Peyer's patch (tissue), 4 donors: ENCODE measurements around the gene SCLT1. TPM values are rescaled to one million over a fixed set of nuclear protein-coding genes. Genes with fewer than 3 reads are reported as not detected.

ENCODE experiments used
- DNase-seq, 3 donors: peaks; one replicate each; pipeline ENCODE4 v3.0.0-alpha.2; 2017 to 2019
- H3K27ac ChIP-seq, 4 donors: fragments of 200-600 bp; sonication (generic); one replicate each; pipeline ENCODE4 v1.5.1; 2016 to 2019
- H3K27me3 ChIP-seq, 2 donors: fragments of 200-600 bp; sonication (generic); one replicate each; pipeline ENCODE4 v1.5.1; 2019
- H3K36me3 ChIP-seq, 3 donors: fragments of 200-600 bp; sonication (generic); one replicate each; pipeline ENCODE4 v1.5.1; 2016 to 2019
- H3K4me1 ChIP-seq, 4 donors: fragments of 200-600 bp; sonication (generic); one replicate each; pipeline ENCODE4 v1.5.1; 2016 to 2019
- H3K4me3 ChIP-seq, 4 donors: fragments of 200-600 bp; sonication (generic); 1 replicate in 3 of 4; 2 replicates in 1 of 4; pipeline ENCODE4 v1.5.1; 2016 to 2019; ENCODE audit warnings: mild to moderate bottlenecking in 1 of 4
- H3K9me3 ChIP-seq, 4 donors: fragments of 200-600 bp; sonication (generic); one replicate each; pipeline ENCODE4 v1.5.1; 2016 to 2019; ENCODE audit warnings: mild to moderate bottlenecking in 1 of 4
- POLR2A ChIP-seq, 2 donors: fragments of 450-650 bp; IDR thresholded peaks; one replicate each; pipeline ENCODE4 v1.5.1; 2017; ENCODE audit warnings: antibody characterized with exemption in 2 of 2, mild to moderate bottlenecking in 2 of 2, moderate library complexity in 2 of 2
- small RNA-seq, 2 donors: library from RNA; depleted of rRNA; stranded (forward); fragments of <200 nt; gene quantifications; one replicate each; pipeline ENCODE3, GENCODE V24; 2016
- total RNA-seq, 4 donors: library from RNA; depleted of rRNA; stranded (reverse); fragments of >200 nt; gene quantifications; one replicate each; pipeline ENCODE4 v1.1.0, GENCODE V29; 2016
- TF ChIP-seq, protein P1 (sequence below), 6 experiments: fragments of 450-650 bp in 4 of 6; fragments of 200-600 bp in 2 of 6; sonication (generic) in 1 of 6; IDR thresholded peaks; one replicate each; pipeline ENCODE4 v1.5.1; 2017 to 2019; ENCODE audit warnings: antibody characterized with exemption in 6 of 6, mild to moderate bottlenecking in 3 of 6, moderate library complexity in 1 of 6

The SCLT1 gene
- total RNA-seq, 4 donors from 2014 or later: 13.0 to 34.7 (median 18.0) TPM

- Histone ChIP-seq H3K4me1 (peaks cover 0 to 7% (median 0%) of the 10 kb centered on the region in 4 donors), H3K9me3 (no peaks in the 10 kb centered on the region)
- DNase-seq: no peak
Observed at GRCh38 chr4:128841402-128841801, 251.9 kb downstream of the SCLT1 start.

GRCh38 chr4:128840711-128841318 lies 252.5 kb downstream of the SCLT1 start:
- Histone ChIP-seq H3K4me1 (peaks cover 0 to 9% (median 0%) of the 10 kb centered on the region in 4 donors), H3K36me3 (peaks cover 0 to 17% (median 0%) of the 10 kb centered on the region in 3 donors)
- no peak for DNase-seq

More at GRCh38 chr4:128841402-128841801, 251.9 kb downstream of the SCLT1 start:
- Histone ChIP-seq H3K4me3 (no peak overlapping the region), H3K36me3 (peaks cover 0 to 23% (median 0%) of the 10 kb centered on the region in 3 donors), H3K27ac (no peak overlapping the region), H3K27me3 (no peaks in the 10 kb centered on the region)
- TF ChIP-seq, protein P1, sequence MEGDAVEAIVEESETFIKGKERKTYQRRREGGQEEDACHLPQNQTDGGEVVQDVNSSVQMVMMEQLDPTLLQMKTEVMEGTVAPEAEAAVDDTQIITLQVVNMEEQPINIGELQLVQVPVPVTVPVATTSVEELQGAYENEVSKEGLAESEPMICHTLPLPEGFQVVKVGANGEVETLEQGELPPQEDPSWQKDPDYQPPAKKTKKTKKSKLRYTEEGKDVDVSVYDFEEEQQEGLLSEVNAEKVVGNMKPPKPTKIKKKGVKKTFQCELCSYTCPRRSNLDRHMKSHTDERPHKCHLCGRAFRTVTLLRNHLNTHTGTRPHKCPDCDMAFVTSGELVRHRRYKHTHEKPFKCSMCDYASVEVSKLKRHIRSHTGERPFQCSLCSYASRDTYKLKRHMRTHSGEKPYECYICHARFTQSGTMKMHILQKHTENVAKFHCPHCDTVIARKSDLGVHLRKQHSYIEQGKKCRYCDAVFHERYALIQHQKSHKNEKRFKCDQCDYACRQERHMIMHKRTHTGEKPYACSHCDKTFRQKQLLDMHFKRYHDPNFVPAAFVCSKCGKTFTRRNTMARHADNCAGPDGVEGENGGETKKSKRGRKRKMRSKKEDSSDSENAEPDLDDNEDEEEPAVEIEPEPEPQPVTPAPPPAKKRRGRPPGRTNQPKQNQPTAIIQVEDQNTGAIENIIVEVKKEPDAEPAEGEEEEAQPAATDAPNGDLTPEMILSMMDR (IDR thresholded peaks at IDR 0.05): no peak
- TF ChIP-seq POLR2A (IDR thresholded peaks at IDR 0.05): no peak

GRCh38 chr4:128837679-128838078 lies 255.7 kb downstream of the SCLT1 start:
- DNase-seq: no peak
- H3K4me1 ChIP-seq: peaks cover 0 to 19% (median 0%) of the 10 kb centered on the region in 4 donors
- TF ChIP-seq, protein P1 (IDR thresholded peaks at IDR 0.05): no peak
- no peak for TF ChIP-seq POLR2A (IDR thresholded peaks at IDR 0.05)

More at GRCh38 chr4:128840711-128841318, 252.5 kb downstream of the SCLT1 start:
- no peaks in the 10 kb centered on the region for H3K9me3 ChIP-seq
- H3K27me3 ChIP-seq: no peaks in the 10 kb centered on the region
- H3K4me3 ChIP-seq: no peak overlapping the region
- H3K27ac ChIP-seq: no peak overlapping the region
- TF ChIP-seq POLR2A (IDR thresholded peaks at IDR 0.05): no peak
- TF ChIP-seq, protein P1 (IDR thresholded peaks at IDR 0.05): no peak

DNA sequence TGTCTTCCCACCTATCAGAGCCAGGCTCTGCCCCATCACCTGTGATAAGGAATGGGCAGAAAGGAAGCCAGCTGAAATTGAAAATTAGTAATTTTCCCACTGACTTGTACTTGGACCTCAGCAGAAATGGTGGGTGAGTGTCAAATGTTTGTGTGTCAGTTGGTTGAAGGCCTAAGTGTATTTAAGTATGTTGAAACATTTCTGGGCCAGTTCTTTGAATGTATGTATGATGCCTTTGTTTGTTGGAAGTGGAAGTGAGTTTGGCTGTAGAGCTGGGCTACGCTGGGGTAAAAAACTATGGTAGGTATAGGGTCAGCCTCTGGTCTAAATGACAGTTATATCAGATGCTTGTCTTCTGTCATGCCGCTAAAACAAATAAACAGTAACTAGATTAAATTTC lies 256.1 kb downstream of the SCLT1 start:
- TF ChIP-seq, protein P1 (IDR thresholded peaks at IDR 0.05): no peak
- no peak for TF ChIP-seq POLR2A (IDR thresholded peaks at IDR 0.05)
- no peak for DNase-seq
- H3K9me3 ChIP-seq: no peaks in the 10 kb centered on the region
- no peak overlapping the region for H3K4me3 ChIP-seq
- peaks cover 0 to 13% (median 0%) of the 10 kb centered on the region in 3 donors for H3K36me3 ChIP-seq
- H3K4me1 ChIP-seq: peaks cover 0 to 23% (median 0%) of the 10 kb centered on the region in 4 donors
- H3K27ac ChIP-seq: no peak overlapping the region
- H3K27me3 ChIP-seq: no peaks in the 10 kb centered on the region

More at GRCh38 chr4:128837679-128838078, 255.7 kb downstream of the SCLT1 start:
- H3K4me3 ChIP-seq: no peak overlapping the region
- H3K27me3 ChIP-seq: no peaks in the 10 kb centered on the region
- H3K27ac ChIP-seq: no peak overlapping the region
- H3K36me3 ChIP-seq: peaks cover 0 to 13% (median 0%) of the 10 kb centered on the region in 3 donors
- H3K9me3 ChIP-seq: no peaks in the 10 kb centered on the region

DNA sequence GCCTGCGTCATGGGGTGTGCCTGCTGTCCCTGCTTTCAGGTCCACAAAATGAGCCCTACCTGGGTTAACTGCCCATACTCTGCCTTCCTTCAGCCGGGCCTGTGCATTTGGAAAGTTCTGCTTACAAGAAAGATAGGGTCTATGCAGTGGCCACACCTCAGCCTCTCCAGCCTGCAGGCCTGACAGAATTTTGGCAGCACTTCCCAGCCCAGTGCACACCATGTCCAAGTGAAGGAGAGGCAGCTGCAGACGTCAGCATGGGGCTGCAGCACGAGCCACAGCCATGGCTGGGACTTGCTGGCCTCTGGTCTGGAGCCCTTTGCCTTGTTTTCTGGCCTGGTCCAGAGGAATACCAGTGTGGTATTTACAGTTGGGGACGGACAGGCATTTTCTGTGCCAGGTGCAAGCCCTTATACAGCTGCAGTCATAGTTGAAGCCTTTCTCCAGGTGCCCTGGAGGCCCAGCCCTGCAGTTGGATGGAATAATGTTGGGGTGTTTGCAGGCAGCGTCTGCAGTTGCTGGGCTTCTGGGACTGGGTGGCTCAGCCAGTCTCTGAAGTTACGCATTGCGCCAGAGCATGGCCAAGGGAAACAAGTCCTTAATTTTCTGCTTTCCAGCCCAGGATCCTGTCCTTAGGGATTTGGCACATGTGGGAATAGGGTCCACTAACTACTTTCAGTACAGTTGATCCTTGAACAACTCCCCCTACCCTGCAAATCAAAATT lies 257.7 kb downstream of the SCLT1 start:
- no peak for DNase-seq
- Histone ChIP-seq H3K27ac (no peak overlapping the region), H3K27me3 (no peaks in the 10 kb centered on the region), H3K4me1 (peaks cover 0 to 39% (median 2%) of the 10 kb centered on the region in 4 donors), H3K36me3 (peaks cover 0 to 13% (median 0%) of the 10 kb centered on the region in 3 donors), H3K9me3 (no peaks in the 10 kb centered on the region), H3K4me3 (no peak overlapping the region)
- no peak for TF ChIP-seq POLR2A (IDR thresholded peaks at IDR 0.05)
- TF ChIP-seq, protein P1 (IDR thresholded peaks at IDR 0.05): no peak

Small RNA genes lying within 50 kb of the gene (small RNA-seq; reads per million reads assigned to genes)
- 0 reads per million in 2 donors for gene AC093826.2

Other genes with a start within 250 kb of the SCLT1 start
- gene C4orf33, start 2.6 kb upstream of the SCLT1 start, total RNA-seq: 10 to 100 TPM; 14.9 to 38.7 (median 21.5) TPM